ENCODE data around the gene CHRM2. TPM values are rescaled to one million over a fixed set of nuclear protein-coding genes. Genes with fewer than 3 reads are reported as not detected.

CHRM2 gene
- total and polyA plus RNA-seq, 8 donors = 0.19 to 50.9 (median 4.9) TPM; not detected in 1

GRCh38 chr7:137005873-137006272, 137.4 kb downstream of the CHRM2 start:
- Histone ChIP-seq H3K27me3 (no peaks in the 10 kb centered on the region), H3K9me3 (no peaks in the 10 kb centered on the region), H3K27ac (peak overlapping the region in 2 of 5 donors; percentile 34 to 49), H3K4me1 (peaks cover 4 to 43% (median 20%) of the 10 kb centered on the region in 4 donors), H3K4me3 (no peak overlapping the region), H3K36me3 (no peaks in the 10 kb centered on the region)
- WGBS, 5 donors = 31 to 59% (median 50%) methylated on average over 3 of the region's 3 CpGs
- intact Hi-C loops (cut with DNase I; ENCODE audit: low total_unique reads) = no loop called here
- peak in 1 of 2 donors; percentile 23 for DNase-seq
- TF ChIP-seq, protein P1, sequence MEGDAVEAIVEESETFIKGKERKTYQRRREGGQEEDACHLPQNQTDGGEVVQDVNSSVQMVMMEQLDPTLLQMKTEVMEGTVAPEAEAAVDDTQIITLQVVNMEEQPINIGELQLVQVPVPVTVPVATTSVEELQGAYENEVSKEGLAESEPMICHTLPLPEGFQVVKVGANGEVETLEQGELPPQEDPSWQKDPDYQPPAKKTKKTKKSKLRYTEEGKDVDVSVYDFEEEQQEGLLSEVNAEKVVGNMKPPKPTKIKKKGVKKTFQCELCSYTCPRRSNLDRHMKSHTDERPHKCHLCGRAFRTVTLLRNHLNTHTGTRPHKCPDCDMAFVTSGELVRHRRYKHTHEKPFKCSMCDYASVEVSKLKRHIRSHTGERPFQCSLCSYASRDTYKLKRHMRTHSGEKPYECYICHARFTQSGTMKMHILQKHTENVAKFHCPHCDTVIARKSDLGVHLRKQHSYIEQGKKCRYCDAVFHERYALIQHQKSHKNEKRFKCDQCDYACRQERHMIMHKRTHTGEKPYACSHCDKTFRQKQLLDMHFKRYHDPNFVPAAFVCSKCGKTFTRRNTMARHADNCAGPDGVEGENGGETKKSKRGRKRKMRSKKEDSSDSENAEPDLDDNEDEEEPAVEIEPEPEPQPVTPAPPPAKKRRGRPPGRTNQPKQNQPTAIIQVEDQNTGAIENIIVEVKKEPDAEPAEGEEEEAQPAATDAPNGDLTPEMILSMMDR (IDR thresholded peaks at IDR 0.05) = no peak
- TF ChIP-seq POLR2AphosphoS5 (IDR thresholded peaks at IDR 0.05) (no peak), EP300 (IDR thresholded peaks at IDR 0.05) (no peak), POLR2A (IDR thresholded peaks at IDR 0.05) (no peak)

GRCh38 chr7:137006293-137006692, 137.8 kb downstream of the CHRM2 start:
- intact Hi-C loops (cut with DNase I; ENCODE audit: low total_unique reads) = no loop called here
- Histone ChIP-seq H3K4me1 (peaks cover 4 to 39% (median 19%) of the 10 kb centered on the region in 4 donors), H3K27me3 (no peaks in the 10 kb centered on the region), H3K9me3 (no peaks in the 10 kb centered on the region), H3K4me3 (no peak overlapping the region), H3K36me3 (no peaks in the 10 kb centered on the region), H3K27ac (peak overlapping the region in 2 of 5 donors; percentile 34 to 49)
- WGBS, 5 donors = 16 to 47% (median 22%) methylated on average over 1 of the region's 1 CpG
- TF ChIP-seq POLR2A (IDR thresholded peaks at IDR 0.05) (no peak), POLR2AphosphoS5 (IDR thresholded peaks at IDR 0.05) (peak in 1 of 3 donors; percentile 4)
- DNase-seq = peak in 1 of 2 donors; percentile 59

- DNase-seq = no peak
- Histone ChIP-seq H3K4me1 (peaks cover 4 to 36% (median 19%) of the 10 kb centered on the region in 4 donors), H3K36me3 (no peaks in the 10 kb centered on the region), H3K9me3 (no peaks in the 10 kb centered on the region), H3K4me3 (no peak overlapping the region), H3K27me3 (no peaks in the 10 kb centered on the region), H3K27ac (peak overlapping the region in 1 of 5 donors; percentile 49)
- TF ChIP-seq EP300 (IDR thresholded peaks at IDR 0.05) (no peak), POLR2A (IDR thresholded peaks at IDR 0.05) (no peak), POLR2AphosphoS5 (IDR thresholded peaks at IDR 0.05) (no peak)
- TF ChIP-seq, protein P1 (IDR thresholded peaks at IDR 0.05) = no peak
- intact Hi-C loops (cut with DNase I; ENCODE audit: low total_unique reads) = no loop called here
- WGBS, 5 donors = 60 to 84% (median 69%) methylated on average over 3 of the region's 3 CpGs
These were observed 138.7 kb downstream of the CHRM2 start for GRCh38 chr7:137007001-137007694.

- peaks cover 4 to 29% (median 17%) of the 10 kb centered on the region in 4 donors for H3K4me1 ChIP-seq
- intact Hi-C loops (cut with DNase I; ENCODE audit: low total_unique reads) = no loop called here
- no peak overlapping the region for H3K4me3 ChIP-seq
- DNase-seq = no peak
- TF ChIP-seq EP300 (IDR thresholded peaks at IDR 0.05) (no peak), POLR2A (IDR thresholded peaks at IDR 0.05) (no peak), POLR2AphosphoS5 (IDR thresholded peaks at IDR 0.05) (no peak)
- TF ChIP-seq, protein P1 (IDR thresholded peaks at IDR 0.05) = no peak
- no peaks in the 10 kb centered on the region for H3K27me3 ChIP-seq
- H3K36me3 ChIP-seq = no peaks in the 10 kb centered on the region
- H3K27ac ChIP-seq = no peak overlapping the region
- H3K9me3 ChIP-seq = no peaks in the 10 kb centered on the region
These were observed 141.0 kb downstream of the CHRM2 start for GRCh38 chr7:137009404-137009803.

GRCh38 chr7:137015015-137015414, 146.6 kb downstream of the CHRM2 start:
- intact Hi-C loops (cut with DNase I; ENCODE audit: low total_unique reads) = no loop called here

More at GRCh38 chr7:137015015-137015414, 146.6 kb downstream of the CHRM2 start:
- no peak for TF ChIP-seq POLR2AphosphoS5 (IDR thresholded peaks at IDR 0.05)
- no peak for TF ChIP-seq POLR2A (IDR thresholded peaks at IDR 0.05)
- TF ChIP-seq EP300 (IDR thresholded peaks at IDR 0.05) = no peak
- TF ChIP-seq, protein P1 (IDR thresholded peaks at IDR 0.05) = no peak
- Histone ChIP-seq H3K36me3 (no peaks in the 10 kb centered on the region), H3K4me1 (no peaks in the 10 kb centered on the region), H3K9me3 (no peaks in the 10 kb centered on the region), H3K4me3 (no peak overlapping the region), H3K27ac (no peak overlapping the region), H3K27me3 (no peaks in the 10 kb centered on the region)
- DNase-seq = no peak
- WGBS, 5 donors = 95 to 97% (median 95%) methylated on average over 3 of the region's 3 CpGs
